Measurements from ENCODE around the gene TNFRSF25. TPM values are rescaled to one million over a fixed set of nuclear protein-coding genes. Genes with fewer than 3 reads are reported as not detected.

Gene TNFRSF25
- total and polyA plus RNA-seq, 9 of the 15 experiments (the other 6 are each of a cell fraction or from before 2014, with no cell fraction given), result 0.24 to 0.49 TPM; not detected in 7

- peak overlapping the region in 1 of 2 experiments; percentile 62; a peak in 1 of 4 replicates for H3K9ac ChIP-seq (ENCODE audit: insufficient read depth in 1 of 2, low read depth in 2 of 2, low read length in 2 of 2)
- H3K79me2 ChIP-seq (ENCODE audit: control insufficient read depth, insufficient read depth, low read length), result no peaks in the 10 kb centered on the region
- DNase-seq (ENCODE audit: extremely low read depth in 1 of 4, low spot score in 3 of 4), result no peak
- intact Hi-C loops (cut with micrococcal nuclease) (no loop called here), in situ Hi-C loops (cut with MboI) (no loop called here)
- no peak overlapping the region for H3K4me2 ChIP-seq (ENCODE audit: insufficient read depth, low read length)
- no peaks in the 10 kb centered on the region for H3K9me3 ChIP-seq (replicated peaks; ENCODE audit: control insufficient read depth, insufficient read depth, low read depth, low read length)
- H3K36me3 ChIP-seq (ENCODE audit: control insufficient read depth, insufficient read depth, low read length), result no peaks in the 10 kb centered on the region
- no peak for ATAC-seq
- H3K27me3 ChIP-seq (ENCODE audit: control insufficient read depth in 2 of 2, insufficient read depth in 2 of 2, low read length in 2 of 2), result peaks cover 72 to 88% of the 10 kb centered on the region in 2 experiments
- H3K4me1 ChIP-seq (replicated peaks in 1 of 2; ENCODE audit: control insufficient read depth in 2 of 2, insufficient read depth in 2 of 2, low read length in 2 of 2), result peaks cover 0 to 65% of the 10 kb centered on the region in 2 experiments; a peak in 2 of 5 replicates
- H4K20me1 ChIP-seq (replicated peaks; ENCODE audit: control insufficient read depth, insufficient read depth, low read length), result peaks cover 45% of the 10 kb centered on the region
- H3K9me1 ChIP-seq (ENCODE audit: control insufficient read depth, insufficient read depth, low read length), result no peaks in the 10 kb centered on the region
- H2AFZ ChIP-seq (ENCODE audit: low read depth, low read length), result no peak overlapping the region
- no peak overlapping the region for H3K27ac ChIP-seq (ENCODE audit: extremely low read depth, low read depth, low read length)
- peak; percentile 60 for FAIRE-seq
- CTCF ChIA-PET (ENCODE audit: low intra/inter-chr PET ratio), result no interaction called here
- BruUV-seq (replicated peaks), result no TSS peak
- 15% methylated on average over 27 of the region's 27 CpGs for WGBS (ENCODE audit: insufficient coverage, low coverage, missing lambda C conversion rate)
- POLR2A ChIA-PET, result interaction anchor here (0.9 to 1.4 kb wide), 3 partner anchors 10 to 62 kb away, joined by 3 to 5 read pairs (median 4); no protein-coding TSS in a partner anchor
- H3K4me3 ChIP-seq, result no peak overlapping the region
- TF ChIP-seq, protein P1, sequence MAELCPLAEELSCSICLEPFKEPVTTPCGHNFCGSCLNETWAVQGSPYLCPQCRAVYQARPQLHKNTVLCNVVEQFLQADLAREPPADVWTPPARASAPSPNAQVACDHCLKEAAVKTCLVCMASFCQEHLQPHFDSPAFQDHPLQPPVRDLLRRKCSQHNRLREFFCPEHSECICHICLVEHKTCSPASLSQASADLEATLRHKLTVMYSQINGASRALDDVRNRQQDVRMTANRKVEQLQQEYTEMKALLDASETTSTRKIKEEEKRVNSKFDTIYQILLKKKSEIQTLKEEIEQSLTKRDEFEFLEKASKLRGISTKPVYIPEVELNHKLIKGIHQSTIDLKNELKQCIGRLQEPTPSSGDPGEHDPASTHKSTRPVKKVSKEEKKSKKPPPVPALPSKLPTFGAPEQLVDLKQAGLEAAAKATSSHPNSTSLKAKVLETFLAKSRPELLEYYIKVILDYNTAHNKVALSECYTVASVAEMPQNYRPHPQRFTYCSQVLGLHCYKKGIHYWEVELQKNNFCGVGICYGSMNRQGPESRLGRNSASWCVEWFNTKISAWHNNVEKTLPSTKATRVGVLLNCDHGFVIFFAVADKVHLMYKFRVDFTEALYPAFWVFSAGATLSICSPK (IDR thresholded peaks at IDR 0.05; ENCODE audit: borderline replicate concordance), result no peak
- no peak for TF ChIP-seq SMAD2 (IDR thresholded peaks at IDR 0.05; ENCODE audit: low read depth, low read length)
- peak in 1 of 2 experiments; percentile 57; a peak in 1 of 4 replicates for TF ChIP-seq KDM1A (IDR thresholded peaks at IDR 0.05)
- TF ChIP-seq ZBTB7A (IDR thresholded peaks at IDR 0.05; ENCODE audit: borderline replicate concordance, control insufficient read depth, low read depth, low read length), result no peak
- TF ChIP-seq PPARD (CRISPR knock-in tag; IDR thresholded peaks at IDR 0.05), result no peak
- TF ChIP-seq, protein P2, sequence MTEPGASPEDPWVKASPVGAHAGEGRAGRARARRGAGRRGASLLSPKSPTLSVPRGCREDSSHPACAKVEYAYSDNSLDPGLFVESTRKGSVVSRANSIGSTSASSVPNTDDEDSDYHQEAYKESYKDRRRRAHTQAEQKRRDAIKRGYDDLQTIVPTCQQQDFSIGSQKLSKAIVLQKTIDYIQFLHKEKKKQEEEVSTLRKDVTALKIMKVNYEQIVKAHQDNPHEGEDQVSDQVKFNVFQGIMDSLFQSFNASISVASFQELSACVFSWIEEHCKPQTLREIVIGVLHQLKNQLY (CRISPR knock-in tag; conservative IDR thresholded peaks at IDR 0.05), result no peak
- TF ChIP-seq, protein P3, sequence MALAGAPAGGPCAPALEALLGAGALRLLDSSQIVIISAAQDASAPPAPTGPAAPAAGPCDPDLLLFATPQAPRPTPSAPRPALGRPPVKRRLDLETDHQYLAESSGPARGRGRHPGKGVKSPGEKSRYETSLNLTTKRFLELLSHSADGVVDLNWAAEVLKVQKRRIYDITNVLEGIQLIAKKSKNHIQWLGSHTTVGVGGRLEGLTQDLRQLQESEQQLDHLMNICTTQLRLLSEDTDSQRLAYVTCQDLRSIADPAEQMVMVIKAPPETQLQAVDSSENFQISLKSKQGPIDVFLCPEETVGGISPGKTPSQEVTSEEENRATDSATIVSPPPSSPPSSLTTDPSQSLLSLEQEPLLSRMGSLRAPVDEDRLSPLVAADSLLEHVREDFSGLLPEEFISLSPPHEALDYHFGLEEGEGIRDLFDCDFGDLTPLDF (CRISPR knock-in tag; IDR thresholded peaks at IDR 0.05), result no peak
- peak in 1 of 2 experiments; percentile 28 for TF ChIP-seq E2F6 (IDR thresholded peaks at IDR 0.05; ENCODE audit: borderline replicate concordance in 1 of 2, extremely low read depth in 1 of 2, insufficient read depth in 1 of 2, insufficient read length in 1 of 2, low read depth in 1 of 2, low read length in 1 of 2, poor library complexity in 1 of 2, severe bottlenecking in 1 of 2)
- TF ChIP-seq ZNF124 (CRISPR knock-in tag; IDR thresholded peaks at IDR 0.05), result 0 out of 2 replicates have a peak, but pooled peaks have one; percentile 26
- TF ChIP-seq PCBP1 (IDR thresholded peaks at IDR 0.05; ENCODE audit: low read depth, low read length, poor library complexity, severe bottlenecking), result peak; percentile 51
- TF ChIP-seq STAT5A (IDR thresholded peaks at IDR 0.05; ENCODE audit: borderline replicate concordance, low read length), result 0 out of 2 replicates have a peak, but pooled peaks have one; percentile 19
- TF ChIP-seq PTTG1 (tag; IDR thresholded peaks at IDR 0.05; ENCODE audit: low read depth), result no peak
- no peak for TF ChIP-seq JUND (IDR thresholded peaks at IDR 0.05; ENCODE audit: borderline replicate concordance, low read depth, low read length)
- no peak for TF ChIP-seq JUND (tag; IDR thresholded peaks at IDR 0.05; ENCODE audit: borderline replicate concordance, low read depth, low read length)
Observed at GRCh38 chr1:6500544-6501278, 34.7 kb upstream of the TNFRSF25 start.
